Rectal smooth muscle tissue (tissue), 1 donor: ENCODE measurements around the gene SEPTIN12.

Experiments used
- H3K27ac ChIP-seq: one replicate; pipeline ENCODE4 v1.7.0; 2013; ENCODE audit warnings: low read depth, low read length, inconsistent platforms
- H3K27me3 ChIP-seq: one replicate; pipeline ENCODE4 v1.7.0; 2013; ENCODE audit warnings: low read length; ENCODE audit not compliant: control insufficient read depth, insufficient read depth
- H3K36me3 ChIP-seq: one replicate; pipeline ENCODE4 v1.7.0; 2013; ENCODE audit warnings: low read length; ENCODE audit not compliant: control insufficient read depth, insufficient read depth
- H3K4me1 ChIP-seq: one replicate; pipeline ENCODE4 v1.7.0; 2013; ENCODE audit warnings: low read length; ENCODE audit not compliant: control insufficient read depth, insufficient read depth
- H3K4me3 ChIP-seq: one replicate; pipeline ENCODE4 v1.7.0; 2013; ENCODE audit warnings: low read length
- H3K9ac ChIP-seq: one replicate; pipeline ENCODE4 v1.7.0; 2013; ENCODE audit warnings: low read length

SEPTIN12 gene, protein sequence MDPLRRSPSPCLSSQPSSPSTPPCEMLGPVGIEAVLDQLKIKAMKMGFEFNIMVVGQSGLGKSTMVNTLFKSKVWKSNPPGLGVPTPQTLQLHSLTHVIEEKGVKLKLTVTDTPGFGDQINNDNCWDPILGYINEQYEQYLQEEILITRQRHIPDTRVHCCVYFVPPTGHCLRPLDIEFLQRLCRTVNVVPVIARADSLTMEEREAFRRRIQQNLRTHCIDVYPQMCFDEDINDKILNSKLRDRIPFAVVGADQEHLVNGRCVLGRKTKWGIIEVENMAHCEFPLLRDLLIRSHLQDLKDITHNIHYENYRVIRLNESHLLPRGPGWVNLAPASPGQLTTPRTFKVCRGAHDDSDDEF

DNA sequence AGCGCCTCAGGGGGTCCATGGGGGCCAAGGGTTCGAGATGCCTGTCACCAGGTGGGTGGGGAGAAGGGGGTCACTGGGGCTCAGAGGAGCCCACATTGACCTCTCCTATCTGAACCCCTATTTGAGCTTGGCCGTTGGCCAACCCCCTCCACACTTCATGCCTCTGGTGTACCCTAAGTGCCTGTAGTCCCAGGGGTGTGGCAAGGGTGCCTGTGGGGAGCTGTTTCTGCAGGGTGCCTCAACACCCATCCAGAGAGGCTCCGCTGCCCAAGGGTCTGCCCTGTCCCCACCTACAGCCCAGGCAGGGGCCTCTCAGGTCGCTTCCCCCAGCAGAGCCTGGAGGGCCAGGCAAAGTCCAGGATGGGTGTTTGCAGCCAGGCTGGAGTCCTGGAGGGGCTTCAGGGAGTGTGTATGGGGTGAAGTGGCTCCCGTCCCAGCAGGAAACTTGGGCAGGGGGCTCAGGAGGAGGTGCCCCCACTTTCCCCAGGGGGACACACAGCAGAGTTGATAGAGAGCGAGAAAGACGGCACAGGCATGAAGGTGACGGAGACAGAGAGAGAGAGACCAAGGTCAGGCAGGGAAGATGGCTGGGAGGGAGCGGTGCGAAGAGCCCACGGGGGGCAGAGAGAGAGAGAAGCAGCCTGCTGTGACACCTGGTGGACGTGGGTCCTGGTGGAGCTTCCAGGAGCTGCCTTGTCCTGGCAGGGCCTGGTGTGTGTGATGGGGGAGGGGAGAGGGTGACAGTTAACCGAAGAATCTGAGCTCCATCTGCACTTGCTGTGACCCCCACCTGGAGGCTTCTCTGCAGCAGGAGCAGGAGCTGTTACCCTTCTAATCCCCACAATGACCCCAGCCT lies at the start of gene SEPTIN12:
Gene SEPTIN12, minus strand, starts transcription at position 719 of the 856 bp plus-strand sequence. Its CDS starts 700 bp downstream, at position 19.
- no peaks in the 10 kb centered on the region for H3K36me3 ChIP-seq
- no peak within 1 kb of the TSS for H3K4me3 ChIP-seq
- H3K4me1 ChIP-seq: no peaks in the 10 kb centered on the region
- H3K27me3 ChIP-seq: peaks cover 3% of the 10 kb centered on the region
- H3K27ac ChIP-seq: no peak within 1 kb of the TSS
- H3K9ac ChIP-seq: no peak within 1 kb of the TSS

DNA sequence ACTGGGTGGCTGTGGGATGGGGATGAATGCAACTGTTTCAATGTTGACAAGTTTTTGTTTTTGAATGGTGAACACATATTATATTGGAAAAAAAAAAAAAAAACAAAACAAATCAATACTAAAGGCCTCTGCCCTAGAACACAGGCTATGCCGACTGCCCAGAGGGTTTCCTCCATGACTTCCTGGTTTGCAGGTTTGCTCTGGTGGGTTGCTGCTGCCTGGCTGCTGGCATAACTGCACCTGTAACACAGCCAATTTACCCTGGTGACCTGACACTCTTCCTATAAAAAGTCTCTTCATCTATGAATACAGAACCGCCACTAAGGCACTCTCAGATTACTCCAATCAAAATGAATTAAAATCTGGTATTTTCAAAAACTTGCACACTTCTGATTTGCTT lies 48.6 kb upstream of the SEPTIN12 start:
- no peaks in the 10 kb centered on the region for H3K27me3 ChIP-seq
- H3K36me3 ChIP-seq: peaks cover 37% of the 10 kb centered on the region
- no peak overlapping the region for H3K27ac ChIP-seq
- H3K4me3 ChIP-seq: no peak overlapping the region
- H3K9ac ChIP-seq: no peak overlapping the region
- no peaks in the 10 kb centered on the region for H3K4me1 ChIP-seq

- no peak overlapping the region for H3K27ac ChIP-seq
- no peak overlapping the region for H3K4me3 ChIP-seq
- H3K4me1 ChIP-seq: no peaks in the 10 kb centered on the region
- no peaks in the 10 kb centered on the region for H3K27me3 ChIP-seq
- H3K9ac ChIP-seq: no peak overlapping the region
- H3K36me3 ChIP-seq: peaks cover 47% of the 10 kb centered on the region
These were observed 45.4 kb upstream of the SEPTIN12 start for GRCh38 chr16:4833584-4833983.

- no peak overlapping the region for H3K27ac ChIP-seq
- peaks cover 46% of the 10 kb centered on the region for H3K36me3 ChIP-seq
- no peak overlapping the region for H3K4me3 ChIP-seq
- H3K4me1 ChIP-seq: no peaks in the 10 kb centered on the region
- H3K9ac ChIP-seq: no peak overlapping the region
- H3K27me3 ChIP-seq: no peaks in the 10 kb centered on the region
These were observed 44.7 kb upstream of the SEPTIN12 start for GRCh38 chr16:4832698-4833343.

GRCh38 chr16:4831616-4832015 lies 43.5 kb upstream of the SEPTIN12 start:
- Histone ChIP-seq H3K9ac (no peak overlapping the region), H3K27ac (no peak overlapping the region), H3K4me3 (no peak overlapping the region), H3K36me3 (peaks cover 52% of the 10 kb centered on the region), H3K27me3 (no peaks in the 10 kb centered on the region), H3K4me1 (no peaks in the 10 kb centered on the region)

DNA sequence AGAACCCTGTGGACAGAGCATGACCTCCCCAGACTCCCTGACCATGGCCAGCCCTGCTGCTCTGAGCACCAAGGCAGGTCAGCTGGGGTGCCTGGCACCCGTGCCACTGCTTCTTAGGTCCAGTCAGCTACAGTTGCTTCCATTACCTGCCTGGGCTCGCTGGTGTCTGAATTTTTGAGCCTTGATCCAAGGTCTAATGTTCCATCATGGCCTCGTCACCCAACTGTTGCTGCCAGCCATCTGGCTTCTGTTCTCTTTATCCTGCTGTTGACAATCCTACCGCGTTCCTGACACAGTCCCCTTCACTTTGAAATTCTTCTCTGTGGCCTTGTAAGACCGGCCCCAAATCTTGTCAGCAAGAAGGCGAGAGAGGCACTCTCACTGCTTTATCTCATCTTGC lies 42.3 kb upstream of the SEPTIN12 start:
- Histone ChIP-seq H3K27ac (no peak overlapping the region), H3K9ac (no peak overlapping the region), H3K27me3 (no peaks in the 10 kb centered on the region), H3K4me3 (no peak overlapping the region), H3K4me1 (no peaks in the 10 kb centered on the region), H3K36me3 (peaks cover 48% of the 10 kb centered on the region)

DNA sequence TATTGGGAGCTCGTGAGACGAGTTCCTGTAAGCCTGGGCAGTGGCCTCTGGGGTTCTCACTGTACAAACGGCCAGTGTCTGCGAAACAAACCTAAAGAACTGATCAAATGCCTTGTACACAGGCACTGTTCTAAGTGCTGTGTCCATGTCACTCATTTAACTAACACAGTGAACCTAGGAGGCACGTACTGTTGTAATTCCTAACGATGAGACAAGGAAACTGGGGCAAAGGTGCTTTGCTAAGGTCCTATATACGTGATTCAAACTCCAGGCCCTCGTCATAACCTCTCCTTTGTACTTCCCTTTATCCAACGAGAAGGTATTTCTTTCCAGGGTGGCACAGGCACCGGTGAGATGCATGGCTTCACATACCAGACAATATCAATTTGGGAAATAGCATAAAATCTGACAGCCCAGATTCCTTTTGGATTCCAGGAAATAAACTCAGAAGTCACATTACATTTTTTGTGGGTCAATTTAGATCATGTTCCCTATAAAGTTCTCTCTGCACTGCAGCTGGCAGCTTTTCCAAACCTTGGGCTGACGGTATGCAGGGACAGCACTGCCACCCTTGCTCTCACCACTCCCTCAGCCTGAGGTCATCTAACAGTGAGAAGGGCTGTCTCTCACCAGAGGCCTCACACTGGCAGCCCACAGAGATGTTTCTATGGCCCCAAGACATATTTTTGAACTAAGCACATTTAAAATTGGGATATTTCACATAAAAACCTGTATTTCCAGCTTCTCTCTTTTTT lies 40.6 kb upstream of the SEPTIN12 start:
- H3K36me3 ChIP-seq: peaks cover 51% of the 10 kb centered on the region
- no peak overlapping the region for H3K9ac ChIP-seq
- no peaks in the 10 kb centered on the region for H3K27me3 ChIP-seq
- H3K4me1 ChIP-seq: no peaks in the 10 kb centered on the region
- H3K27ac ChIP-seq: no peak overlapping the region
- no peak overlapping the region for H3K4me3 ChIP-seq

DNA sequence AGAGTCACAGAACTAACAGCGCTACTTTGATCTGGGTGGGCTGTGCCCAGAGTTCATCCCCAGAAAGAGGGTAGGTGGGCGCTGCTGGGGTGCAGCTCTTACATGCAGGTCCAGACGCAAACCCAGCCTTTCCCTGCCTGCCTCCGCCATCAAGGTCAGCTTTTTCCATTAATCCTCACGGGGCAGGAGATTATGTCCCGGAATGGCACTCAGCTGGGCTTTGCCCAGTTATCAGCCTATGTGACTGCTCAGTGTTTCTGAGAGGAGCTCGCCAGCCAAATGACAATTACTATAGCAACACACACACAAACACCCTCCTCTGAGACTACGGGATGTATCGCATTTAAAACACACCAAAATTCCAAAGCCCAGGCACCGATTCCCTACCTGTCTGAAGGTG lies 38.8 kb upstream of the SEPTIN12 start:
- H3K36me3 ChIP-seq: peaks cover 53% of the 10 kb centered on the region
- H3K4me1 ChIP-seq: no peaks in the 10 kb centered on the region

GRCh38 chr16:4826526-4826925 lies 38.4 kb upstream of the SEPTIN12 start:
- Histone ChIP-seq H3K36me3 (peaks cover 53% of the 10 kb centered on the region), H3K9ac (no peak overlapping the region), H3K27me3 (no peaks in the 10 kb centered on the region), H3K27ac (no peak overlapping the region), H3K4me3 (no peak overlapping the region), H3K4me1 (no peaks in the 10 kb centered on the region)

More for the DNA sequence above, 38.8 kb upstream of the SEPTIN12 start:
- H3K27ac ChIP-seq: no peak overlapping the region
- H3K27me3 ChIP-seq: no peaks in the 10 kb centered on the region
- H3K9ac ChIP-seq: no peak overlapping the region
- H3K4me3 ChIP-seq: no peak overlapping the region

GRCh38 chr16:4825196-4825595 lies 37.1 kb upstream of the SEPTIN12 start:
- Histone ChIP-seq H3K27ac (no peak overlapping the region), H3K36me3 (peaks cover 48% of the 10 kb centered on the region), H3K27me3 (no peaks in the 10 kb centered on the region), H3K4me3 (no peak overlapping the region), H3K9ac (no peak overlapping the region), H3K4me1 (no peaks in the 10 kb centered on the region)

DNA sequence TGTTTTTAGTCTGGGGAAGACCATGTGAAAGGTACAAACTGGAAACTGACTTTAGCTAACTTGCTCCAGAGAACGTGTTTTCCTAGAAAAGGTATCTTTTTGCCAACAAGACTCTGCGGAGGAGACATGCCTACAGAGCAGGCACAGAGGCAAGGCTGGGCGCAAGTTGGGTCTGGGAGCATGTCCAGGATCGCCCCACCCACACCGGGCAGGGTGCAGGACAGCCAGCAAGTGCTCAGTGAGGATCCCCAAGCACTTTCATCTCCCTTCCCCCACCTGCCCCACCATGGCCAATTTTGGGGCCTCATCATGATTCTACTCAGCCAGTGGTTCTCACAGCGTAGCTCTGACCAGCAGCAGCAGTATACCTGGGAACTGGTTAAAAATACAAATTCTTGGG lies 32.5 kb upstream of the SEPTIN12 start:
- no peak overlapping the region for H3K9ac ChIP-seq
- H3K36me3 ChIP-seq: peaks cover 44% of the 10 kb centered on the region
- H3K4me1 ChIP-seq: no peaks in the 10 kb centered on the region
- no peak overlapping the region for H3K4me3 ChIP-seq
- H3K27me3 ChIP-seq: no peaks in the 10 kb centered on the region
- no peak overlapping the region for H3K27ac ChIP-seq
